GM19023 (cell line): ENCODE results near the gene LENG9.
"Not testable (repeated sequence)": the region's sequence is repeated elsewhere in the genome, so short reads cannot be mapped to it uniquely, and the experiment has no call there.

Experiments used
- ATAC-seq: cut with Tn5 transposase; IDR thresholded peaks from one replicate; pipeline ENCODE4 v1.9.1; 2021; ENCODE audit warnings: mild to moderate bottlenecking, moderate library complexity; ENCODE audit not compliant: unreplicated experiment

Gene LENG9

DNA sequence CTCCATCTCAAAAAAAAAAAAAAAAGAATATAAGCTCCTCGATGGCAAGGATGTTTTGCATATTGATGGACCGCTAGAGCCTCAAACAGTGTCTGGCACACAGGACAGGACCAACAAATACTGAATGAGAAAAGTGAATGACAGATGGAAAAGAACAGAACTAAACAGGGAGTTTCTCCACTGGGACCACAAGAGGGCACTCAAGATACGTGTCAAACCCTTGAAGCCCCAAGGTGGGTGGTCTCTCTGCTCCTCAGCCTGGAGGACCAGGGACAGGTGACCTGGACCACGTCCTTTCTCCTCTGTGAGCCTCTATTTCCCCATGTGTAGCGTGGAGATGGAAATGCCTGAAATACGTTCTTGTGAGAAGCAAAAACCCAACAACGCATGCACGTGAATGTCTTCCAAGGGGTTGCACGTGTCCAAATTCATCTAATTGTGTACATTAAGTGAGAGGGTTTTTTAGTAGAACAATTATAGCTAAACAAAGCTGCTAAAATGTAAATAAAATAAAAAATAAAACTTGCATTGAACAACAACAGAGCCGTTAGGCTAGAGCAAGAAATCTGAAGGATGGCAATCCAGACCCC, 15.2 kb upstream of the LENG9 start:
- ATAC-seq, result no peak

- ATAC-seq, result no peak
Observed at GRCh38 chr19:54477650-54478049, 14.1 kb upstream of the LENG9 start.

- ATAC-seq, result no peak
Observed at GRCh38 chr19:54475706-54476105, 12.1 kb upstream of the LENG9 start.

- ATAC-seq, result no peak
Observed at GRCh38 chr19:54473892-54474372, 10.4 kb upstream of the LENG9 start.

DNA sequence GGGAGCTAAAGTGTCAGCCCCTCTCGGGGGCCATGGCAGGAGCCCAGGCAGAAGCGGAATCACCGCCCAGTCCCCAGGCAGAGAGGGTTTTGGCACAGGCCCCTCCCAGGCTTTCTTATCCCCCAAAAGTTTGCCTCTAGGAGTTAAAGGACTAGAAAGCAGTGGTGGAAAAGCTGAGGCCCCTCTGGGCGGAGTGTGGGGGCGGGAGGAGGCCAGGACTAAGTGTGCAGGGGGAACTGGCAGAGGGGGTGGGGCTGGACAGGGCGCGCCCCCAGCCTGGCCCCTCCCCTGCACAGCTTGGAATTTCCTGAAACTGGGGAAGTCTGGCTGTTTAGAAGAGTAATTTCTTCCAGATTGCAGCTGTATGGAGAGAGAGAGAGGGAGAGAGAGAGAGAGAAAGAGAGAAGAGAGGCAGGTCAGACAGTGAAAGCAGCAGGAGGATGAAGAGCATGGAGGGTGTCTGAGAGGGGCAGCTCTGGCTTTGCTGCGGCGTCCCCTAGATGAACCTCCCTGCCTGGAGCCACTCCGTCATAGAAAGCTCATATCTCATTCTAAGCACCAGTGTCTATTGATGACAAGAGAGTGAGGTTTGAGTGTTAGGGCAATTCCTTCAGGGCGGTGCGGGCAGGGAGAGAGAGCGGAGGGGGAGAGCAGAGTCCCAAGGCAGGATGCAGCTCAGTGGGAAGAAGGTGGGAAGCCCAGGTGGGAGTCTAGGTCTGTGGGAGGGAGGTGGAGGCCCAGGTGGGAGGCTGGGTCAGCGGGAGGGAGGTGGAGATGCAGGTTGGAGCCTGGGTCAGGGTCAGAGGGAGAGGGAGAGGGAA, 9.7 kb upstream of the LENG9 start, which contains the start of gene CDC42EP5:
CDC42EP5 (minus strand) TSS at position 226 of the 821 bp plus-strand sequence. CDS start 7,749 bp downstream, outside the sequence.
- ATAC-seq, result no peak

DNA sequence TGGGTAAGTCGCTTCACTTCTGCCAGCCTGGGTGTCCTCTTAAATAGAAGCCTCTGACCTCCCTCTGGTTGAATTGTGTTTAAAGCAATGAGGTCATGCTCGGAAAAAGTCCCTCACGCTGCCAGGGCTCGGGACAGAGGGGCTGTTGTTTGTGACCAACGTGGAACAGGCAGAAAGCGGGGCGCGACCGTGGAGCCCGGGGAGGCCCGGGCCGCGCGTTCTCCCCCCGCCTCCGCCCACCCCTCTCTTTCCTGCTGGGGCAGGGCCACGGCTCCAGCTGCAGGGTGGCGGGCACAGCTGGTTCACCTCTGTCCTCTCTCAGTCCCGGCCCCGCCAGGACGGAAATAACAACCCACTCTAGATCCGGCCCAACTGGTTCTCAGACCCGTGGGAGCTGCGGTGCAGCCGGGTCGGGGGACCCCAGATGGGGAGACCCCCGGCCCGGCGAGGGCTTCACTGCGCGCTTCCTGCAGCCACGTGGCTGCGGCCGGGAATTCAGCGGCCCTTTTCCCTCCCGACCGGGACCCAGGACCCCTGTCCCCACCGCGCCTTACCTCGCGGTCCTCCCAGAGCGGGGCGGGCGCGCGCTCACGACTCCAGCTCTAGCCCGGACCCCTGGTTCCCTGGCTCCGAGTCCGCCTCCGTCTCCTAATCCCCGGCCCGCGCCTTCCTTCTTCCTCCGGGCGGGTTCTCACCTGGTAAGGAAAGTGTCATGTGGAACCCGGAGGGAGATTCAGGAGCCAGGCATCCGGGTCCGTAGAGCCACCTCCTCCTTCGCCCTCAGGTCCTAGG, 7.6 kb upstream of the LENG9 start:
- ATAC-seq, result no peak

- no peak for ATAC-seq
Observed at GRCh38 chr19:54470276-54470887, 6.8 kb upstream of the LENG9 start.

DNA sequence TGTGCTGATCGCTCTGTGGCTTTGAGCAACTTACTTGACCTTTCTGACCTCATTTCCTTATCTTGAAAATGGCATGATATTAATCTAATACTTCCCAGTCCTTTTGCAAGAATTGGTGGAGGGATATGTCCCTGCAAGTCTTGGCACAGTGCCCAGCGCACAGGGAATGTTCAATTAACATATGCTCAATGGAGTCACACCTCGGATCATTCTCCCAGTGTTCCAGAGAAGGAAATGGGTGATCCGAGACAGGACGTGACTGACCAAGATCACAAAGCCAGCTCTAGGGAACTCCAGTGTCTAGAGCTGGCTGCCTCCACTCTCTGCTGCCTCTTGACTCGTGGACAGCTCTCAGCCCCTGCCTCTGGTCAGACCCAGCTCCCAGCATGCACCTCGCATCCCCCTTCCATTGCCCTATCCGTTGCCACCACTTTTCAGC, 5.9 kb upstream of the LENG9 start:
- no peak for ATAC-seq

GRCh38 chr19:54466110-54466480, 2.5 kb upstream of the LENG9 start:
- ATAC-seq, result not testable (repeated sequence)

- no peak for ATAC-seq
Observed at GRCh38 chr19:54465426-54466109, 2.0 kb upstream of the LENG9 start.

DNA sequence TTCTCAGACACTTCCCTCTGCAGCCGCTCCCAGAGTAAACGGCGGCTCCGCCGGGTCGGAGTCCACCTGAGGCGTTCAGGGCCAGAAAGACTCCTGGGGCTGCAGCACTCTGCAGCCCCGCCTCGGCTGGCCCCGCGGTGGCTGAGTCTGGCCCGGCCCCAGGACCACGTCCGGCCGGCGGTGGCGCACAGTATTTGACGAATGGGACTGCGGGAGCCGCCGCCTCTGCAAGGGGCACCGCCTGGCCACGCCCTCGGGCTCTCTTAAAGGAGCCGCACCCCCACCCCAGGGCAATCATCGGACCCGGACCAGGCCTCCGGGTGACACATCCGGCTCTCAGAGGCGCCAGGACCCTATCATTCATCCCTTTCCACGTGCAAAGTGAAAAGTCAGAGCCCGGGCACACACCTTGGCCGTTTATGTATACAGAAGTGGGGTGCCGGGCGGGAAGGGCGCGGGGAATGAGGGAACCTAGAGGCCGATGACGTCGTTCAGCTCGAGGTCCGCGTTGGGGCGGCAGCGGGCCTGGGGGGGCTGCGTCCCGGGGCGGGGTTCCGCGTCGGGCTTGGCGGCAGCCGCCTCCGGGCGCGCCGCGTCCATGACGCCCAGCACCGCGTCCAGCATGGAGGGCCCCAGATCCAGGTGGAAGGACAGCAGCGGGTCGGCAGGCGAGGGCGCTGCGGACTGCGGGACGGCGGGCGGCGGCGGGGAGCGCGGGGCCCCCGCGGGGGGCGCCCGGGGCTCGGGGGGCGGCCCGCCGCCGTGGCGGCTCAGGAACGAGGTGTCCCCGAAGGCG, 1.2 kb upstream of the LENG9 start:
- ATAC-seq, result peak; percentile 44

DNA sequence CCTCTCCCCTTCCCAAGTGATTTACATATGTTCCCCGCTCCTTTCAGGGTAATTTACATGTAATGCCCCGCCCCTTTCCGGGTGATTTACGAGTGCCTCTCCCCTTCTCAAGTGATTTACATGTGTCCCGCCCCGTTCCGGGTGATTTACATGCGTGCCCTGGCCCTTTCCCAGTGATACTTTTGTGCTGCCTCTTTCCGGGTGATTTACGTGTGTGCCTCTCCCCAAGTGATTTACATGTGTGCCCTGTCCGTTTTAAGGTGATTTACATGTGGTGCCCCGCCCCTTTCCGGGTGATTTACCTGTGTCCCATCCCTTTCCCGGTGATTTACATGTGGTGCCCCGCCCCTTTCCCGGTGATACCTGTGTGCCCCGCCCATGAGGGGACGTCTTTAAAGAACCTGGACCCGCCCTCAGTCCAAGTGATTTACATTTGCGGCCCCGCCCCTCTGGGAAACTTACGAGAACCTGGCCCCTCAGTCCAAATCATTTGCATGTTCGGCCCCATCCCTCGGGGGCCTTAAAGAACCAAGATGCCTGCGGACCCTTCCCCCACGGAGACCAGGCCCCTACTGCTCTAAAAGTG, 559 bp upstream of the LENG9 start:
- ATAC-seq, result peak; percentile 45

DNA sequence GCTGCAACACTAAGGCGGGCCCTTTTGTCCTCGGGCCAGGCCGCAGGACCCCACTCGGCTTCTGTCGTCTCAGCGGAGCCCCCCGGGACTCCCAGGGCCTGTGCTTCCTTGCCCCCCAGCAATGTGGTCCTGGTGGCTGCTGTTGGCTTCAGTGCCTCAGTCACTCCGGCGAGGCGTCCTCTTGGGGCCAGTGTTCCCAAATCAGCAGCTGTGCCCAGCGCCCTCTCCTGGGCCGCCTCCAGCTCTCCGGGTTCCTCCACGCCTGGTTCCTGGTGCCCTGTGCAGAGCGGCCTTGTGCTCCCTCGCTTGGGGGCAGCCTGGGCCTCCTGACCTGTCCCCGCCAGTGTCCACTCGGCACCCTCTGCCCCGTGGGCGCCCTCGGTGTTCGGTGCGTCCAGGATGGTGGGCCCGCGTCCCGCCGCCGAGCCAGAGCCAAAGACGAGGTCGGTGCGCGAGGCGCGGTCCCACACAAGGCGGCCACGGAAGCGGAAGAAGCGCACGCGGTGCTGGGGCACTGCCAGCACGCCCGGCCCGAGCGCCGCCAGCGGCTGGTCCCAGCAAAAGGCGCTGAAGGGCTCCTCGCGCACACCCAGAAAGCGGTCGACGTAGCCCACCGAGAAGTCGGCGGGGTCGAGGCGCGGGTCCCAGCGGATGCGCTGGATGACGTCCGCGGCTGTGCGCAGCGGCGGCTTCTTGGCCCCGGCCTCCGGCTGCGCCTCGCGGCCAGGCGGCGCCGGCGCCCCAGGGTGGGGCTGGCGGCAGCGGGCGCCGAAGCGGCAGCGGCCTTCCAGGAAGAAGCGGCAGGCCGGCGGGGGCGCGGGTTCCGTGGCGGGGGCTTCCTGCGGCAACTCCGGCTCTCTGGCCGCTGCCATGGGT, 685 bp downstream of the LENG9 start:
- ATAC-seq, result peak; percentile 10

DNA sequence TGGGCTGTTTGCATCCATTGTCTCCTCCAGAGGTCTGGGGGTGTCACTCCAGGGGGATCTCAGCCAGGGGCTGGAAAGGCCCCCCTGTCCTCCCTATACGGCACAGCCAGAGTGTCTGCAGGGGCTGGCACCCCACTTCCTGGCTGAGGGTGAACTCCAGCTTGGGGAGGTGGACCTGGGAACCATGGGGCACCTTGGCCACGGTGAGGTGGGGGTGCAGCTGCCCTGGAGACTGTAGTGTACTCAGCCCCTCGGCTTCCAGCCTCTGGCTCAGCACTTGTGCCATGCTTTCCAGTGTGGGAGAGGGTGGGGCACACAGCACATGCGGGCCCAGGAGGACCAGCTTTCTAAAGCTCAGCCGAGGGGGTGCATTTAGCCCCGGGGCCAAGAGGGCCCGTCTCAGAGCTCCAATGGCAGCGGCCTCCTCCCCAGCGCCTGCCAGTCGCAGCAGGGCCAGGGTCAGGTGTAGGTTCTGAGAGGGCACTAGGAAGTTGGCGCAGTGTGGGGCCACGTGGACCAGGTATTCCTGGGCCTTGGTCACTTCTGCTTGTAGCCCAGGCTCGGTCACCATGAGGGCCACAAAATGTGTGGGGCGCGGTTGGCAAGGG, 1.4 kb downstream of the LENG9 start:
- ATAC-seq, result no peak

- ATAC-seq, result no peak
Observed at GRCh38 chr19:54461613-54462012, 2.0 kb downstream of the LENG9 start.

DNA sequence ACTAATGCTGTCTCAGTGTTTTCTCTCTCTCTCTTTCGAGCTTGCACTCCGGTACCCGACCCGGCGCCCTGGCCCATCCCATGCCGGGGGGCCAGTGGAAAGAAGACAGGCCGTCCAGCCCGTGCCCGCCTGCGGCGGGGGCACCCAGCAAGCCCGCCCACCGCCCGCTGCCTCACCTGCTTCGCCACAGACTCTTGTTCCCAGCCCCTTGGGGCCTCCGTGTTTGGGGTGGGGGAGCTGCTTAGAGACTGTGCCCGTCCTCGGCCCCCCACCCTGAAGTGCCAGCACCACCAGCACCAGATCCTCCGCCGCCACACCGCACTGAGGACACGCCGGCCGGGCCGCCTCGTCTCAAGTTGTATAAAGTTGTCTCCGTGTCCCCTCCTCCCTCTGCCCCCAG, 2.4 kb downstream of the LENG9 start:
- ATAC-seq, result no peak

GRCh38 chr19:54460230-54461005, 3.2 kb downstream of the LENG9 start:
- ATAC-seq, result no peak
